ENCODE data around the gene RIPOR1.
A peak's percentile ranks its signal among the peaks of the same experiment; 100 is the strongest.
"Not testable (repeated sequence)": the region's sequence is repeated elsewhere in the genome, so short reads cannot be mapped to it uniquely, and the experiment has no call there.

The RIPOR1 gene

DNA sequence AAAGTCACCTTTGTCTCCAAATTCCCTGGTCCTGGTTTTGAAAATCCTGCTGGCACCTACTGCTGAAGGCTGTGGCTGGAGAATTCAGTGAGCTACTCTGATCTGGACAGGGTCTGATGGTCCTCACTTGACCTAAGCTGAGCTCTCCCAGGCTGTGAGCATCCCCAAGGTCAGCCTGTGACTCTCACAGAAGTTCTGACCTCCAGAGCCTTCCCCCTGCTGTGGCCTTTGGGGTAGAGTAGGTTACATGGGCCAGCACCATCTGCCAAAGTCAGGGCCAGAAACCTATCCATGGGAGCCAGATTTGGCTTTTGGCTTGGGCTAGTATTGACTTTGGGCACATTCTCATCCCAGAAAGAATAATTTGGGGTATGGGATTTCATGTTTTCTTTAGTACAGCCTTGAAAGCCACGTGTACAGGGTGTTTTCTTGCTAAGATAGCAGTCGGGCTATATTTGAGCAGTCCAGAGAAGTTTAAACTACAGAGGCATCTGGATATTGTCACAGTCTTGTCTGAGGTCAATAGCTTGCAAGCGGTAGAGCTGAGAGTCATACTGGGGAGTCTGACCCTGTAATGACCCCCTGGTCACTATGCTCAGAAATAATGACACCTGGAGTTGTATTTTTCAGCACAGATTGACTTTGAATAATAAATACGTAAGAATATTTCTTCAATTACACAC is 39.1 kb upstream of the RIPOR1 start:
- Histone ChIP-seq H3K9ac (ENCODE audit: low read length in 5 of 5) (peak overlapping the region in 1 of 5 donors; percentile 45), H3K27me3 (ENCODE audit: control insufficient read depth in 5 of 5, insufficient read depth in 4 of 5, low read length in 5 of 5) (no peaks in the 10 kb centered on the region), H3K27ac (ENCODE audit: low read depth, low read length) (no peak overlapping the region), H3K4me1 (ENCODE audit: control insufficient read depth in 5 of 5, insufficient read depth in 5 of 5, low read length in 5 of 5) (peaks cover 2 to 38% (median 23%) of the 10 kb centered on the region in 5 donors), H3K9me3 (ENCODE audit: control insufficient read depth in 5 of 5, low read length in 5 of 5) (no peaks in the 10 kb centered on the region), H3K36me3 (ENCODE audit: control insufficient read depth in 5 of 5, insufficient read depth in 5 of 5, low read length in 5 of 5) (peaks cover 0 to 11% (median 3%) of the 10 kb centered on the region in 5 donors), H3K4me3 (ENCODE audit: low read depth in 1 of 5, low read length in 5 of 5) (no peak overlapping the region)

DNA sequence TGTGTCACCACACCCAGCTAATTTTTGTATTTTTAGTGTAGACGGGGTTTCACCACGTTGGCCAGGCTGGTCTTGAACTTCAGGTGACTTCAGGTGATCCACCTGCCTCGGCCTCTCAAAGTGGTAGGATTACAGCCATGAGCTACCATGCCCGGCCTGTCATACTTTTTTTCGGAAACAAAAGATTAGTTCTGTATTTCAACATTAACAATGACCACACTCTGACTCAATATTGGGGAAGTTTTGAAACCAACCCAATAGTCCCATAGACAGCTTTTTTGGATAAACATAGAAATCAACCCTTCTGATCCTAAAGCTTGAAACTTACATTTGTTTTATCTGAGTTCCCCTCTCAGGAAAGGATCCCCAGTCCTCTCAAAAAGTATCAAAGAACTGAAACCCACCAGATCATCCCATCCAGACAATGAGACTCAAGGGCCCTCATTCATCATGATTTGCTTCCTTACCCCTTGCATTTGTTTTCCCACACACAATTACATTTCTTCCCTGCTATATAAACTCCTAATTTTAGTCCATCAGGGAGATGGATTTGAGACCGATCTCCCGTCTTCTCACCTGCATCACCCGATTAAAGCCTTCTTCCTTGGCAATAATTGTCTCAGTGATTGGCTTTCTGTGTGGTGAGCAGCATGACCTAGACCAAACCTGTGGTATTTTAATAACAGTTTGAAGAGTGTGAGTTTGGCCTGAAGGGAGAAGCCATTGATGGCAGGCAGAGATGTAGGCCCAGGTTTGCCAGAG is 38.1 kb upstream of the RIPOR1 start:
- Histone ChIP-seq H3K4me3 (ENCODE audit: low read depth in 1 of 5, low read length in 5 of 5) (no peak overlapping the region), H3K27me3 (ENCODE audit: control insufficient read depth in 5 of 5, insufficient read depth in 4 of 5, low read length in 5 of 5) (no peaks in the 10 kb centered on the region), H3K4me1 (ENCODE audit: control insufficient read depth in 5 of 5, insufficient read depth in 5 of 5, low read length in 5 of 5) (peaks cover 2 to 38% (median 23%) of the 10 kb centered on the region in 5 donors), H3K9ac (ENCODE audit: low read length in 5 of 5) (no peak overlapping the region), H3K9me3 (ENCODE audit: control insufficient read depth in 5 of 5, low read length in 5 of 5) (no peaks in the 10 kb centered on the region), H3K27ac (ENCODE audit: low read depth, low read length) (no peak overlapping the region), H3K36me3 (ENCODE audit: control insufficient read depth in 5 of 5, insufficient read depth in 5 of 5, low read length in 5 of 5) (peaks cover 0 to 5% (median 0%) of the 10 kb centered on the region in 5 donors)

DNA sequence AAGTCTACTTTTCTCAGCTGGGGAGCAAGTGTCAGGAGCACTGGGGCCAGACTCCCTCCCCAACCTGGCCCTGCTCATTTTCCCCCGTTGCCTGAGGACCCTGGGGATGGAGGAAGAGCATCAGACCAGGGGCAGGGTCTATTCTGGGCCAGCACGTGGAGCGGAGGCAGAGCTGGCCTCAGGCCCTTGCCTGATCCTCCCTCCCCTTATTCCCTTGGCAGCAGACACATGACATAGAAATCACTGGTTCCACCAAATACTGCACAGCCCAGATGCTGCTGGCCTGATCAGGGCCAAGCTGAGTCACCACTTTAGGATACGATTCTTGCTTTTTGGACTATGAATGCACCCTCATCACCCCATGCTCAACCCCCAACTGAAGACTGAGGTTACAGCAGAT is 29.5 kb upstream of the RIPOR1 start:
- Histone ChIP-seq H3K27ac (ENCODE audit: low read depth, low read length) (no peak overlapping the region), H3K36me3 (ENCODE audit: control insufficient read depth in 5 of 5, insufficient read depth in 5 of 5, low read length in 5 of 5) (peaks cover 0 to 7% (median 0%) of the 10 kb centered on the region in 5 donors), H3K27me3 (ENCODE audit: control insufficient read depth in 5 of 5, insufficient read depth in 4 of 5, low read length in 5 of 5) (no peaks in the 10 kb centered on the region), H3K9ac (ENCODE audit: low read length in 5 of 5) (no peak overlapping the region), H3K4me1 (ENCODE audit: control insufficient read depth in 5 of 5, insufficient read depth in 5 of 5, low read length in 5 of 5) (peaks cover 0 to 15% (median 7%) of the 10 kb centered on the region in 5 donors), H3K4me3 (ENCODE audit: low read depth in 1 of 5, low read length in 5 of 5) (no peak overlapping the region), H3K9me3 (ENCODE audit: control insufficient read depth in 5 of 5, low read length in 5 of 5) (no peaks in the 10 kb centered on the region)

DNA sequence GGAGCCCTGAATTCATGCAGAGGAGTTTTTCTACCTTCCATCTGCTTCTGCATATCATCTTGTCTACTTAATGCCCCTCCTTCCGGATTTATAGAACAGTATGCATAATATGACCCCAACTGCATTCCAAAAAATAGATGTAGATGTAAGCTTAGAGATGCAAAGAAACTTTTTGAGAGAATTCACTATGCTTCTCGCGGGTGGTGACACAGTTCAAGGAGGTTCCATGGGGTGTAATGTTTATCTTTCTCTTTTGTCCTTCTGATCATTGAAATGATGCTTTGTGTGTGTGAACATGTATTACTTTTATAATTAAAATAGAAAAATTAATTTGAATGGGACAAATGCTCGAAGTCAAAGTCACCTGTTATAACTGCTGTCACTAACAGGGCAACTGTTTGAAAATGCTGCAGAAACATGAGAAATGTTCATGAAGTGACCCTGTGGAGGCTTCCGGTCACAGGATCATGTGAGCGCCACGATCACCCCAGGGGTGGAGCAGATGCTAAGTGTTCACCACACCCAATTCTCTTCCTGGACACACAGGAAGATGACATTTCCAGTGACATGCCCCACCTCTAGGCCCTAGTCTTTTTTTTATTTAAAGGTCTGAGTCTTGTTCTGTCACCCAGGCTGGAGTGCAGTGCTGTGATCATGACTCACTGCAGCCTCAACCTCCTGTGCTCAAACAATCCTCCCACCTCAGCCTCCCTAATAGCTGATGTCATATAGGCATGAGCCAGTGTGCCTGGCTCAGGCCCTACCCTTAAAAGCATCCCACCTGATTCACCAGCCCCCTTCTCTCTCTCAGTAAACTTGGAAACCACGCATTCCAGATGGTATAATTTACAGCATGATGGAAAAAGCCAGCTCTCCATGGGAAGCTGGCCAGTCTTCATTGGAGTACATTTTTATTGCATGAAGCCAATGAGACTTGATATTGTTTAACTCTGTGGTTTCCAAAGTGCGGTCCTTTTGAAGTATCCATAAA is 24.3 kb upstream of the RIPOR1 start:
- Histone ChIP-seq H3K36me3 (ENCODE audit: control insufficient read depth in 5 of 5, insufficient read depth in 5 of 5, low read length in 5 of 5) (no peaks in the 10 kb centered on the region), H3K4me3 (ENCODE audit: low read depth in 1 of 5, low read length in 5 of 5) (no peak overlapping the region), H3K9me3 (ENCODE audit: control insufficient read depth in 5 of 5, low read length in 5 of 5) (no peaks in the 10 kb centered on the region), H3K9ac (ENCODE audit: low read length in 5 of 5) (peak overlapping the region in 1 of 5 donors; percentile 10), H3K27me3 (ENCODE audit: control insufficient read depth in 5 of 5, insufficient read depth in 4 of 5, low read length in 5 of 5) (peaks cover 0 to 2% (median 0%) of the 10 kb centered on the region in 5 donors), H3K4me1 (ENCODE audit: control insufficient read depth in 5 of 5, insufficient read depth in 5 of 5, low read length in 5 of 5) (peaks cover 0 to 21% (median 8%) of the 10 kb centered on the region in 5 donors), H3K27ac (ENCODE audit: low read depth, low read length) (peak overlapping the region; percentile 23)

DNA sequence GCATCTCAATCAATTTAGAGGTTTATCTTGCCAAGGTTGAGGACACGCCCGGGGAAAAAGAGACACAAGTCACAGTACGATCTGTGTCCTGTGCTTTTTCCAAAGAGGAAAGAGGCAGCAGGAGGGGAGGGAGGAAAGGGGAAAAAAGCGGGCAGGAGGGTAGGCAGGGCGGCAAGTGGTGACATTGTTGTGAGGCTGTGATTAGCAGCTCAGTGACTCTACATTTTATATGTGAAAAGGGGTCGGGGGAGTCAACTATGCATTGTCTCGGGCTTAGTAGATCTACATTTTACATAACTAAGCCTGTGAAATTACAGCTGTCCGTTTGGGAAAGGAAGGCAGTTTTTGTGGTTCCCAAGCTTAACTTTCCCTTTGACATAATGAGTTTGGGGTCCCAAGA is 22.2 kb upstream of the RIPOR1 start:
- H3K4me1 ChIP-seq (ENCODE audit: control insufficient read depth in 5 of 5, insufficient read depth in 5 of 5, low read length in 5 of 5): peaks cover 0 to 20% (median 6%) of the 10 kb centered on the region in 5 donors
- no peak overlapping the region for H3K4me3 ChIP-seq (ENCODE audit: low read depth in 1 of 5, low read length in 5 of 5)
- no peaks in the 10 kb centered on the region for H3K9me3 ChIP-seq (ENCODE audit: control insufficient read depth in 5 of 5, low read length in 5 of 5)
- H3K9ac ChIP-seq (ENCODE audit: low read length in 5 of 5): no peak overlapping the region
- no peak overlapping the region for H3K27ac ChIP-seq (ENCODE audit: low read depth, low read length)
- no peaks in the 10 kb centered on the region for H3K36me3 ChIP-seq (ENCODE audit: control insufficient read depth in 5 of 5, insufficient read depth in 5 of 5, low read length in 5 of 5)
- H3K27me3 ChIP-seq (ENCODE audit: control insufficient read depth in 5 of 5, insufficient read depth in 4 of 5, low read length in 5 of 5): peaks cover 0 to 2% (median 0%) of the 10 kb centered on the region in 5 donors

DNA sequence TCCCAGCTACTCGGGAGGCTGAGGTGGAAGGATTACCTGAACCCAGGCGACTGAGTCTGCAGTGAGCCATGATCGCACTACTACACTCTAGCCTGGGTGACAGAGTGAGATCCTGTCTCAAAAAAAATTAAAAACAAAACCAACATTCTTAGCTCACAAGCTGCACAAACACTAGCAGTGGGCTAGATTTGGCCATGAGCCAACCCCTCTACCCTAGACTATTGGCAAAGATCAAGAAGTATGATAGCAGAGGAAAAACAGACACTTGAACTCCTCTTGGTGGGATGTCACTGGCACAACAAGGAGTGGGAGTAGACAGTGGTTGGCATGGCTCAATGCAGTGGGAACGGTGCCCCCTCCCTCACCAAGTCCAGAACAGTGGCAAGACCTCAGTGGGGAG is 19.6 kb upstream of the RIPOR1 start:
- Histone ChIP-seq H3K36me3 (ENCODE audit: control insufficient read depth in 5 of 5, insufficient read depth in 5 of 5, low read length in 5 of 5) (no peaks in the 10 kb centered on the region), H3K9me3 (ENCODE audit: control insufficient read depth in 5 of 5, low read length in 5 of 5) (no peaks in the 10 kb centered on the region), H3K27me3 (ENCODE audit: control insufficient read depth in 5 of 5, insufficient read depth in 4 of 5, low read length in 5 of 5) (peaks cover 0 to 2% (median 0%) of the 10 kb centered on the region in 5 donors), H3K4me1 (ENCODE audit: control insufficient read depth in 5 of 5, insufficient read depth in 5 of 5, low read length in 5 of 5) (peaks cover 0 to 13% (median 3%) of the 10 kb centered on the region in 5 donors), H3K9ac (ENCODE audit: low read length in 5 of 5) (no peak overlapping the region), H3K27ac (ENCODE audit: low read depth, low read length) (no peak overlapping the region), H3K4me3 (ENCODE audit: low read depth in 1 of 5, low read length in 5 of 5) (no peak overlapping the region)

DNA sequence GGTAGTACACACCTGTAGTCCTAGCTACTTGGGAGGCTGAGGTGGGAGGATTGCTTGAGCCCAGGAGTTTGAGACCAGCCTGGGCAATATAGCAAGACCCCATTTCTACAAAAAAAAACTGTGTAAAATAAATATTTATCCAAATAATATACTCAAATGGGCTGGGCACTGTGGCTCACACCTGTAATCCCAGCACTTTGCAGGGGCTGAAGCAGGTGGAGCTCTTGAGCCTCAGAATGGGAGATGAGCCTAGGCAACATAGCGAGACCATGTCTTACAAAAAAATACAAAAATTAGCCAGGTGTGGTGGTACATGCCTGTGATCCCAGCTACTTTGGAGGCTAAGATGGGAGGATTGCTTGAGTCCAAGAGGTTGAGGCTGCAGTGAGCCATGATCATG is 14.7 kb upstream of the RIPOR1 start:
- H3K27me3 ChIP-seq (ENCODE audit: control insufficient read depth in 5 of 5, insufficient read depth in 4 of 5, low read length in 5 of 5); H3K9ac ChIP-seq (ENCODE audit: low read length in 5 of 5); H3K4me3 ChIP-seq (ENCODE audit: low read depth in 1 of 5, low read length in 5 of 5); H3K4me1 ChIP-seq (ENCODE audit: control insufficient read depth in 5 of 5, insufficient read depth in 5 of 5, low read length in 5 of 5); H3K27ac ChIP-seq (ENCODE audit: low read depth, low read length); H3K9me3 ChIP-seq (ENCODE audit: control insufficient read depth in 5 of 5, low read length in 5 of 5); H3K36me3 ChIP-seq (ENCODE audit: control insufficient read depth in 5 of 5, insufficient read depth in 5 of 5, low read length in 5 of 5): not testable (repeated sequence)

DNA sequence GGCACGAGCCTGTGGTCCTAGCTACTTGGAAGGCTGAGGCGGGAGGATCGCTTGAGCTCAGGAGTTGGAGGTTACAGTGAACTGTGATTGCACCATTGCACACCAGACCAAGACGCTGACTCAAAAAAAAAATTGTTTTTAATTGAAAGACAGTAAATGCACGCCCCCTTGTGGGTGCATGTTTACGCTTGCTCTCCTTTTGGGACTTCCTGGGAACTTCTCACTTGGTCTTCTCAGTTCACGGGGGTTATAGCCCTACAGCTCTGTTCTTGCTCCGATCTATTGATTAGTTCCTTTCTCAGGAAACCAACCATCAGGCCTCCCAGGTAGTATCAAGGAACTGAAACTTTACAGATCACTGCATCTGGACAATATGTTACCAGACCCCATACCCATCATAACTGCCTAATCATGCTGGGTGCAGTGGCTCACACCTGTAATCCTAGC is 14.2 kb upstream of the RIPOR1 start:
- no peak overlapping the region for H3K27ac ChIP-seq (ENCODE audit: low read depth, low read length)
- no peaks in the 10 kb centered on the region for H3K36me3 ChIP-seq (ENCODE audit: control insufficient read depth in 5 of 5, insufficient read depth in 5 of 5, low read length in 5 of 5)
- peaks cover 0 to 12% (median 2%) of the 10 kb centered on the region in 5 donors for H3K4me1 ChIP-seq (ENCODE audit: control insufficient read depth in 5 of 5, insufficient read depth in 5 of 5, low read length in 5 of 5)
- no peaks in the 10 kb centered on the region for H3K9me3 ChIP-seq (ENCODE audit: control insufficient read depth in 5 of 5, low read length in 5 of 5)
- no peak overlapping the region for H3K4me3 ChIP-seq (ENCODE audit: low read depth in 1 of 5, low read length in 5 of 5)
- H3K9ac ChIP-seq (ENCODE audit: low read length in 5 of 5): no peak overlapping the region
- H3K27me3 ChIP-seq (ENCODE audit: control insufficient read depth in 5 of 5, insufficient read depth in 4 of 5, low read length in 5 of 5): no peaks in the 10 kb centered on the region

DNA sequence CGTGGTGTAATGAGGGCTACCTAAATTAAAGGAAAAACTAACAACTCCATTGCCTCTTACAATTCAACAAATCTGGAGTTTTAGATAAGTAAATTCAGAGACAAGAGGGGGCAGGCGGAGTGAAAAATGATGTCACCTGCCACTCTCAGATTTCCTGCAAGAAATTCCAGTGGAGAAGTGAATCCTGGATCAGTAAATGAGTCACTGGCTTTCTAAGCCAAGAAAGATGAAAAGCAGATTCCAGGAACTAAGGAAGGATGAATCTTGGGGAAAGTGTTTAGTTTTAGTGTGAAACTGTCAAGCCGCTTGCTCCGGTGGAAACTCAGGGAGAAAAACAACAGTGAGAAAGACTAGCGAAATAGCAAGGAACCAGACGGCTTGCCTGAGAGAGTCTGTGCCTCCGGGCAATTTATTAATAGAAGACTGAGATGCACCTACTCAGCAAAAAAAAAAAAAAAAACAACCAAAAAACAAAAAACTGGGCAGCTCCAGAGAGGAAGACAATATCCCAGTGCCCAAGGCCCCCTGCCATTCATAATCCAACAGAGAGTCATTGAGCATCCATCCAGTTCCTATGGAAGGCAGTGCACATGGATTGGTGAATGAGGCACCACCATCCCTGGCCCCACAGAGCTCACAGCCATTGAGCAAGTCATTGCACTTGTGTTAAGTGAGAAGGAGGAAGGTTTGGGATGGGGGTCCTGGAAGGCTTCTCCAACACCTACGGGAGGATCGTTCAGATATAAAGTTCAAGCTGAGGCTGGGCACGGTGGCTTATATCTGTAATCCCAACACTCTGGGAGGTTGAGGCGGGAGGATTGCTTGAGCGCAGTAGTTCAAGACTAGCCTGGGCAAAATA is 12.1 kb upstream of the RIPOR1 start:
- no peak overlapping the region for H3K27ac ChIP-seq (ENCODE audit: low read depth, low read length)
- H3K36me3 ChIP-seq (ENCODE audit: control insufficient read depth in 5 of 5, insufficient read depth in 5 of 5, low read length in 5 of 5): no peaks in the 10 kb centered on the region
- no peaks in the 10 kb centered on the region for H3K27me3 ChIP-seq (ENCODE audit: control insufficient read depth in 5 of 5, insufficient read depth in 4 of 5, low read length in 5 of 5)
- peaks cover 3 to 21% (median 7%) of the 10 kb centered on the region in 5 donors for H3K4me1 ChIP-seq (ENCODE audit: control insufficient read depth in 5 of 5, insufficient read depth in 5 of 5, low read length in 5 of 5)
- H3K9ac ChIP-seq (ENCODE audit: low read length in 5 of 5): peak overlapping the region in 1 of 5 donors; percentile 12
- no peaks in the 10 kb centered on the region for H3K9me3 ChIP-seq (ENCODE audit: control insufficient read depth in 5 of 5, low read length in 5 of 5)
- no peak overlapping the region for H3K4me3 ChIP-seq (ENCODE audit: low read depth in 1 of 5, low read length in 5 of 5)
